A673 (cell line): Measurements from ENCODE around the gene LIMA1.

Source experiments
- CTCF ChIP-seq: fragments of 300-800, 200-600 bp; sonication (generic); conservative IDR thresholded peaks from 2 replicates; pipeline ENCODE4 v1.5.1; 2017; ENCODE audit warnings: low read depth, mild to moderate bottlenecking, antibody characterized with exemption, low read length, moderate library complexity, mixed read lengths
- EZH2 ChIP-seq: fragments of 200-600 bp; sonication (generic); IDR thresholded peaks from 2 replicates; pipeline ENCODE4 v1.6.1; 2017; ENCODE audit warnings: borderline replicate concordance, low read depth, mild to moderate bottlenecking, mixed read lengths, antibody characterized with exemption, low read length; ENCODE audit not compliant: poor library complexity, severe bottlenecking

- TF ChIP-seq CTCF (no peak), EZH2 (no peak)
Observed at GRCh38 chr12:50200552-50201273, 82.6 kb downstream of the LIMA1 start.
